GM10248 (cell line): Measurements from ENCODE around the gene SCRG1.

ENCODE experiments used
- CTCF ChIA-PET: fragments of 300-600 bp; sonication (Branson Sonifier 250); formaldehyde crosslinking; extraction: SDS; loops from one replicate; lab custom pipeline; 2021; ENCODE audit warnings: antibody characterized with exemption; lab: Yijun Ruan, JAX
- POLR2A ChIA-PET: fragments of 350-650 bp; sonication (Branson Sonifier 250); formaldehyde crosslinking; extraction: SDS; loops from one replicate; lab custom pipeline; 2020; ENCODE audit warnings: antibody characterized with exemption; lab: Yijun Ruan, JAX
- DNase-seq: peaks from one replicate; pipeline ENCODE4 v3.0.0; 2012; ENCODE audit errors: extremely low spot score
- TF ChIP-seq, protein P1 (sequence below): IDR thresholded peaks from 2 replicates; pipeline ENCODE4 v1.5.1; 2012; ENCODE audit warnings: mild to moderate bottlenecking, low read depth; ENCODE audit errors: extremely low read depth, missing control alignments, control extremely low read depth

SCRG1 gene

DNA sequence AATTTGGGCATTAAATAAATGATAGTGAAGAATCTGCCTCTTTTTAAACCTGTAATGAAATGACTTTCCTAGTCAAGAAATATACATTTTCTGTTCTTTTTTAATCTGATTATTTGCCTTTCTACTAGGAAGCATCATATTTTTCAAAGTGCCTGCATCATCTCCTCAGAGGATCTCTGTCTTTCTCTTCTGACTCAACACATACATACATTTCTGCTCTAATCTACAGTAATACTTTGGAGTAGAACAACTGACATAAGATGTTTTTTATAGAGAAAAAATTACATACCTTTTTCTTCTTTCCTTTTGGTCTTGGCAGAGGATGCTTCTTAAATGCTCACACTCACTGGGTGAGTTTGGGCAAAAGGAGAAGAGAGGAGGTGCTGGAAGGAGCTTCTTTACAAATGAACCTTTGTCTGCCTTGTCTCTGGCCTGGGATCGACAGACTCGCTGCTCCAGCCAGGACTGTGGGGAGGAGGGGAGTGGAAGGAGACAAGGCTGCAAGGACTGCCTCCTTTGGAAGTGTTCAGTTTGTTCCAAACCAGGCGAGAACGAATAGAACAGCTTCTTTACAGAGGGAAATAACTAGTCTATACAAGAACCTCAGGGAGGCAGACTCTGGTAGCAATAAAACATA lies at the start of gene SCRG1:
SCRG1 (minus strand) TSS at position 338 of the 637 bp plus-strand sequence. CDS start 7,702 bp downstream, outside the sequence.
- TF ChIP-seq, protein P1, sequence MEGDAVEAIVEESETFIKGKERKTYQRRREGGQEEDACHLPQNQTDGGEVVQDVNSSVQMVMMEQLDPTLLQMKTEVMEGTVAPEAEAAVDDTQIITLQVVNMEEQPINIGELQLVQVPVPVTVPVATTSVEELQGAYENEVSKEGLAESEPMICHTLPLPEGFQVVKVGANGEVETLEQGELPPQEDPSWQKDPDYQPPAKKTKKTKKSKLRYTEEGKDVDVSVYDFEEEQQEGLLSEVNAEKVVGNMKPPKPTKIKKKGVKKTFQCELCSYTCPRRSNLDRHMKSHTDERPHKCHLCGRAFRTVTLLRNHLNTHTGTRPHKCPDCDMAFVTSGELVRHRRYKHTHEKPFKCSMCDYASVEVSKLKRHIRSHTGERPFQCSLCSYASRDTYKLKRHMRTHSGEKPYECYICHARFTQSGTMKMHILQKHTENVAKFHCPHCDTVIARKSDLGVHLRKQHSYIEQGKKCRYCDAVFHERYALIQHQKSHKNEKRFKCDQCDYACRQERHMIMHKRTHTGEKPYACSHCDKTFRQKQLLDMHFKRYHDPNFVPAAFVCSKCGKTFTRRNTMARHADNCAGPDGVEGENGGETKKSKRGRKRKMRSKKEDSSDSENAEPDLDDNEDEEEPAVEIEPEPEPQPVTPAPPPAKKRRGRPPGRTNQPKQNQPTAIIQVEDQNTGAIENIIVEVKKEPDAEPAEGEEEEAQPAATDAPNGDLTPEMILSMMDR, result no peak
- no peak for DNase-seq
- CTCF ChIA-PET, result interaction anchor here (1.2 kb wide), 3 partner anchors 13 to 19 kb away, joined by 3 to 5 read pairs (median 3); no protein-coding TSS in a partner anchor
- POLR2A ChIA-PET, result no interaction called here

DNA sequence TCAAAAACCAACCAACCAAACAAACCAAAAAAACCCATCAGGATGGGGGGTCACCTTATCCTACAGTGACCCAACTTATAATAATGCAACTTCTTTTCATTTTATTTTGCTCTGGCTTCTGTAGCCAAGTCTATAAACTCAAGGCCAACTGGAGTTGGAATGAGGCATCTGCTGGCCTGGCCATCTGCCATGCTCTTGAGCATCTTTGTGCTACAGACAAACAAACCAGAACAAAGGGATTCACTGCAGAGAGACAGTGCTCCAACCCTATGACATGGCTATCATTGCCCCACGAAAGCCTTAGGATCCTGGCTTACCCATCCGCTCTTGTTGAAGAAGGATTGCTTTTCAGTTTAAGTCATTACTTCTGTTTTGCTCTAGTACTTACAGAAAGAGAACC lies 49.2 kb upstream of the SCRG1 start:
- ChIA-PET POLR2A (no interaction called here), CTCF (interaction anchor here (1.4 to 2.0 kb wide), 4 partner anchors 8 to 28 kb away, joined by 3 to 12 read pairs (median 6); no protein-coding TSS in a partner anchor)
- TF ChIP-seq, protein P1, result no peak
- no peak for DNase-seq

DNA sequence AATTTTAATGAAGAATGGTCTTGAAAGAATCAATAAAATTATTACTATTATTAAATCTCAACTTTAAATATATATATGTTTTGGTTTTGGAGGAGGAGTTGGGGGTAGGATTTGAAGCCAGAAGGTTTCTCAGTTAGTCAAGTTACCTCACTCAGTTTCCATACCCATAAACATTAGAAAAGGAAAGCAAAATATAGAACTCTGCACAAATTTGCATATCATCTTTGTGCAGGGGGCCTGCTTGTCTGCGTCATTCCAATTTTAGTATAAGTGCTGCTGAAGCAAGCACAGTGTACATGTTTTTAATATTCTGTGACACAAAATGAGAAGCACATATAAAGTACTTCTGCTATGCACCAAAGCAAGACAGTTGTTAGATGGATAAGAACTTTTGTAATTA lies 47.5 kb upstream of the SCRG1 start:
- CTCF ChIA-PET, result interaction anchor here (0.9 to 1.5 kb wide), 3 partner anchors 10 to 30 kb away, joined by 3 to 7 read pairs (median 3); no protein-coding TSS in a partner anchor
- TF ChIP-seq, protein P1, result no peak
- POLR2A ChIA-PET, result no interaction called here
- DNase-seq, result peak; percentile 39

DNA sequence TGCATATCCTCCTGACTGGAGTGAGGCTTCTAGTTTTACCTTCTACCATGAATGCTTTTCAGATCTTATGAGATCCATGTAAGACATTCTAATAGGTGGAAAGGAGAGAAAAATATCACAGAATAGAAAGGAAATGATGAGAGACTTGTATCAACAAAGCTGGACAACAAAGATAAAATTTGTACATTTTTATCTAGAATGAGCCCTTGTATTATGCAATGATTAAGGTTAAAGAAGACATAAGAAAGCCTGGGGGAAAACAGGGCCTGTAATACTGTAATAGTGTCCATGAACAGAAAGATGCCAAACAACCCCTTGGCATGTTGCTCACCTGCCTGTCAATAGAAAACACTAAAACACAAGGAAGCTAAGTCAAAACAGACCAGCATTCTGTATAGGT lies 44.2 kb upstream of the SCRG1 start:
- no peak for DNase-seq
- POLR2A ChIA-PET, result no interaction called here
- TF ChIP-seq, protein P1, result no peak
- CTCF ChIA-PET, result interaction anchor here (0.7 to 1.1 kb wide), 3 partner anchors 25 to 122 kb away, joined by 3 read pairs; no protein-coding TSS in a partner anchor

DNA sequence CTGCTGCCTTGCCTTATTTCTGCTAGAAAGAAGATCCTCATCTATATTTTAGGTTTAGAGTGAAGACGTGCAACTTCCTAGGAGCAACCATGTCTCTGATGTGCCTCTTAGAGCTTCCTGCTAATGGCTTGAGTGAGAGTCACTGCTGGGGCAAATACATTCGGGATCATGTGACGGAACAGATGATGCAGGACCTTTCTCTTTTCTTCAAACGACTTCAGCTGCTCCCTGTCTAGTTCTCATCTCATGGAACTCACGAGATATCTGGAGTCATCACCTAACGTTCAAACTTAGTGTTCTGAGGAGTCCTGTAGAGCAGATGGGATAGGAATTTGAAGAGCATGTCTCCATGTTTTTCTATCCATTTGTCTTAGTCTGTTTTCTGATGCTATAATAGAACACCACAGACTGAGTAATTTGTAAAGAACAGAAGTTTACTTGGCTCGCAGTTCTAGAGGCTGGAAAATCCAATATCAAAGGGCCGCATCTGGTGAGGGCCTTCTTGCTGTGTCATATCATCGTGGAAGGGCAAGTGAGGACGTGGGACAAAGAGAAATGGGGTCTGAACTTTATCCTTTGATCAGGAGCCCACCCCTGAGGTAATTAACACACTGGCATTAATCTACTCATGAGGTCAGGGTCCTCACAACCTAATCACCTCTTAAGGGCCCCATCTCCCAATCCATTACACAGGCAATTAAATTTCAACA lies 43.5 kb upstream of the SCRG1 start:
- DNase-seq, result no peak
- TF ChIP-seq, protein P1, result no peak
- ChIA-PET POLR2A (no interaction called here), CTCF (interaction anchor here (0.8 to 1.7 kb wide), 5 partner anchors 9 to 22 kb away, joined by 3 to 7 read pairs (median 5); no protein-coding TSS in a partner anchor)

DNA sequence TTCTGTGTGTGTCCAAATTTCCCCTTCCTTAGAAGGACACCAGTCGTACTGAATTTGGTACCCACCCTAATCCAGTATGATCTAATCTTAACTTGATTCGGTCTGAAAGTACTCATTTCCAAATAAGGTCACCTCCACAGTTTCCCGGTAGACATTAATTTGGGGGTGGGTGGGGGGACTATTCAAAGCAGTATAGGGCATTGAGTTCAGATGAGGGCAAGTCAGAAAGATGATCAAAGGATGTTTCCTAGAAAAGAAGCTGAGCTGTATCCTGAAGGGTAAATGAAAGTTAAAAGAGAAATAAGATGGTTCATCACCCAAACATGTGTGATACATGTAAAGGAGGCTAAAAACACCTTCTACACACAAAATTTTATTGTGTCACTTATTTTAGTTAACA lies 42.0 kb upstream of the SCRG1 start:
- CTCF ChIA-PET, result interaction anchor here (1.0 to 1.7 kb wide), 3 partner anchors 8 to 43 kb away, joined by 3 to 5 read pairs (median 5); no protein-coding TSS in a partner anchor
- POLR2A ChIA-PET, result no interaction called here
- TF ChIP-seq, protein P1, result no peak
- DNase-seq, result no peak
